ENCODE data around the gene NAV3. TPM values are rescaled to one million over a fixed set of nuclear protein-coding genes. Genes with fewer than 3 reads are reported as not detected.

The NAV3 gene
- total and polyA plus RNA-seq, 2 experiments from 2014 or later: 1.2 to 9.0 TPM

GRCh38 chr12:77954206-77954555, 123.5 kb downstream of the NAV3 start:
- no peak for TF ChIP-seq CTCF (IDR thresholded peaks at IDR 0.05; ENCODE audit: low read depth, low read length)
- Histone ChIP-seq H3K27me3 (no peaks in the 10 kb centered on the region), H3K36me3 (no peaks in the 10 kb centered on the region), H3K4me3 (no peak overlapping the region), H3K27ac (no peak overlapping the region), H3K4me1 (ENCODE audit: low read depth) (no peaks in the 10 kb centered on the region), H3K9me3 (ENCODE audit: low read depth) (no peaks in the 10 kb centered on the region)
- DNase-seq (ENCODE audit: low read depth in 1 of 2, low spot score in 1 of 2): no peak

- H3K4me1 ChIP-seq (ENCODE audit: low read depth): no peaks in the 10 kb centered on the region
- no peak for DNase-seq (ENCODE audit: low read depth in 1 of 2, low spot score in 1 of 2)
- no peak overlapping the region for H3K27ac ChIP-seq
- H3K4me3 ChIP-seq: no peak overlapping the region
- no peaks in the 10 kb centered on the region for H3K27me3 ChIP-seq
- H3K9me3 ChIP-seq (ENCODE audit: low read depth): no peaks in the 10 kb centered on the region
- no peak for TF ChIP-seq CTCF (IDR thresholded peaks at IDR 0.05; ENCODE audit: low read depth, low read length)
- no peaks in the 10 kb centered on the region for H3K36me3 ChIP-seq
Measured at GRCh38 chr12:77957062-77957461, 126.4 kb downstream of the NAV3 start.

- Histone ChIP-seq H3K27me3 (no peaks in the 10 kb centered on the region), H3K27ac (no peak overlapping the region), H3K4me1 (ENCODE audit: low read depth) (no peaks in the 10 kb centered on the region), H3K36me3 (no peaks in the 10 kb centered on the region), H3K4me3 (no peak overlapping the region), H3K9me3 (ENCODE audit: low read depth) (no peaks in the 10 kb centered on the region)
- no peak for DNase-seq (ENCODE audit: low read depth in 1 of 2, low spot score in 1 of 2)
- no peak for TF ChIP-seq CTCF (IDR thresholded peaks at IDR 0.05; ENCODE audit: low read depth, low read length)
Measured at GRCh38 chr12:77963576-77964178, 133.0 kb downstream of the NAV3 start.

DNA sequence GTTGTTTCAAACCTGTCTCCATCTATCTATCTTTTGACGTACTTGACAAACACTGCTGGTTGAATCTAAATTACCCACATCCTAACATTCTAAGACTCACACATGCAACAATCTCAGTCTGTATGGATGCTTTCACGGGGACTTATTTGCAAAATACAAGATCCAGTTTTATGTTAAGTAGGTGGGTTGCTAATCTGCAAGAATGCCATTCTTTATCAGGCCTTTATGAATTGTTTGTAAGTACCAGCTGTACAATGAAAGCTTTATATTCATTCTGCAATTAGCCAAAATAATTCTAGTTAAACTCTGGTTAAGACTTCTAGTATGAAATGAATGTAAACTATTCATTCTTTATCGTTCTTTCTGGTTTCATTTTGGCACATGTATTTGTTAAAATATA, 135.1 kb downstream of the NAV3 start:
- no peaks in the 10 kb centered on the region for H3K36me3 ChIP-seq
- no peaks in the 10 kb centered on the region for H3K4me1 ChIP-seq (ENCODE audit: low read depth)
- DNase-seq (ENCODE audit: low read depth in 1 of 2, low spot score in 1 of 2): peak in 1 of 2 donors; percentile 58
- H3K9me3 ChIP-seq (ENCODE audit: low read depth): no peaks in the 10 kb centered on the region
- no peak overlapping the region for H3K27ac ChIP-seq
- H3K27me3 ChIP-seq: no peaks in the 10 kb centered on the region
- no peak for TF ChIP-seq CTCF (IDR thresholded peaks at IDR 0.05; ENCODE audit: low read depth, low read length)
- no peak overlapping the region for H3K4me3 ChIP-seq

DNA sequence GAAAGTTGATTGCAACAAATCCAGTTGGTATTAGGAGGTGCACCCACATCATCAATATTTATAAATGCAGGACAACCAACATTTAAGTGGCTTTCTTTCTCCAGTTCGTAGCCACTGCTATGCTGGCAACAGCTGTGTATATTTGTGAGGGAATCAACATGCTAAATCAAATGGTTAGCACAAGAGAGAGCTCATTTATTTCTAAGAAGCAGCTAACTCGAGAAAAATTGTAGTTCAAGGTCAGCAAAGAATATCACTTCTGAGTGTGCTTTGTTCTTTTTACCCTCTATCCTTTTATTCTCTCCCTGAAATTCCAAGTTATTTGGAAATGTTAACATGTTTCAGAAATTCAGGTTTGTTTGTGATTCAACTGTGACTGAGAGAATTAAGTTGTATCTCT, 137.3 kb downstream of the NAV3 start:
- Histone ChIP-seq H3K4me1 (ENCODE audit: low read depth) (no peaks in the 10 kb centered on the region), H3K4me3 (no peak overlapping the region), H3K27me3 (no peaks in the 10 kb centered on the region), H3K36me3 (no peaks in the 10 kb centered on the region), H3K27ac (no peak overlapping the region), H3K9me3 (ENCODE audit: low read depth) (no peaks in the 10 kb centered on the region)
- TF ChIP-seq CTCF (IDR thresholded peaks at IDR 0.05; ENCODE audit: low read depth, low read length): no peak
- no peak for DNase-seq (ENCODE audit: low read depth in 1 of 2, low spot score in 1 of 2)

GRCh38 chr12:77968571-77968970, 137.9 kb downstream of the NAV3 start:
- Histone ChIP-seq H3K27me3 (no peaks in the 10 kb centered on the region), H3K27ac (no peak overlapping the region), H3K36me3 (no peaks in the 10 kb centered on the region), H3K9me3 (ENCODE audit: low read depth) (no peaks in the 10 kb centered on the region), H3K4me3 (no peak overlapping the region), H3K4me1 (ENCODE audit: low read depth) (no peaks in the 10 kb centered on the region)
- no peak for TF ChIP-seq CTCF (IDR thresholded peaks at IDR 0.05; ENCODE audit: low read depth, low read length)
- no peak for DNase-seq (ENCODE audit: low read depth in 1 of 2, low spot score in 1 of 2)

Data from cardiac muscle cell (in vitro differentiated cells and primary cell).